HUES6 (cell line): ENCODE measurements around the gene ARF6.

ENCODE experiments used
- H3K27ac ChIP-seq: 2 replicates; pipeline ENCODE4 v1.7.0; 2013; ENCODE audit warnings: low read depth, mild to moderate bottlenecking, low read length, inconsistent platforms
- H3K27me3 ChIP-seq: 2 replicates; pipeline ENCODE4 v1.6.1; 2013; ENCODE audit warnings: low read length; ENCODE audit not compliant: control insufficient read depth, insufficient read depth
- H3K36me3 ChIP-seq: 2 replicates; pipeline ENCODE4 v1.6.1; 2013; ENCODE audit warnings: low read length; ENCODE audit not compliant: control insufficient read depth, insufficient read depth
- H3K4me1 ChIP-seq: 2 replicates; pipeline ENCODE4 v1.6.1; 2013; ENCODE audit warnings: low read length; ENCODE audit not compliant: control insufficient read depth, insufficient read depth
- H3K4me3 ChIP-seq: 2 replicates; pipeline ENCODE4 v1.5.1; 2013; ENCODE audit warnings: low read depth, low read length
- H3K9ac ChIP-seq: one replicate; pipeline ENCODE4 v1.6.1; 2013; ENCODE audit warnings: mild to moderate bottlenecking, low read length
- H3K9me3 ChIP-seq: 2 replicates; pipeline ENCODE4 v1.6.1; 2013; ENCODE audit warnings: low read depth, low read length; ENCODE audit not compliant: control insufficient read depth, insufficient read depth

ARF6 gene

GRCh38 chr14:49909016-49909415 lies 16.1 kb downstream of the ARF6 start:
- no peak overlapping the region for H3K4me3 ChIP-seq
- peaks cover 5% of the 10 kb centered on the region for H3K4me1 ChIP-seq
- no peak overlapping the region for H3K9ac ChIP-seq
- no peaks in the 10 kb centered on the region for H3K36me3 ChIP-seq
- H3K9me3 ChIP-seq: no peaks in the 10 kb centered on the region
- no peaks in the 10 kb centered on the region for H3K27me3 ChIP-seq
- H3K27ac ChIP-seq: no peak overlapping the region

- Histone ChIP-seq H3K9ac (no peak overlapping the region), H3K4me1 (no peaks in the 10 kb centered on the region), H3K27ac (no peak overlapping the region), H3K36me3 (no peaks in the 10 kb centered on the region), H3K4me3 (no peak overlapping the region), H3K9me3 (no peaks in the 10 kb centered on the region), H3K27me3 (no peaks in the 10 kb centered on the region)
These were observed 22.2 kb downstream of the ARF6 start for GRCh38 chr14:49915085-49915484.

- no peaks in the 10 kb centered on the region for H3K4me1 ChIP-seq
- no peaks in the 10 kb centered on the region for H3K27me3 ChIP-seq
- H3K9me3 ChIP-seq: no peaks in the 10 kb centered on the region
- H3K27ac ChIP-seq: no peak overlapping the region
- no peak overlapping the region for H3K4me3 ChIP-seq
- H3K9ac ChIP-seq: no peak overlapping the region
- no peaks in the 10 kb centered on the region for H3K36me3 ChIP-seq
These were observed 25.8 kb downstream of the ARF6 start for GRCh38 chr14:49918706-49919105.

DNA sequence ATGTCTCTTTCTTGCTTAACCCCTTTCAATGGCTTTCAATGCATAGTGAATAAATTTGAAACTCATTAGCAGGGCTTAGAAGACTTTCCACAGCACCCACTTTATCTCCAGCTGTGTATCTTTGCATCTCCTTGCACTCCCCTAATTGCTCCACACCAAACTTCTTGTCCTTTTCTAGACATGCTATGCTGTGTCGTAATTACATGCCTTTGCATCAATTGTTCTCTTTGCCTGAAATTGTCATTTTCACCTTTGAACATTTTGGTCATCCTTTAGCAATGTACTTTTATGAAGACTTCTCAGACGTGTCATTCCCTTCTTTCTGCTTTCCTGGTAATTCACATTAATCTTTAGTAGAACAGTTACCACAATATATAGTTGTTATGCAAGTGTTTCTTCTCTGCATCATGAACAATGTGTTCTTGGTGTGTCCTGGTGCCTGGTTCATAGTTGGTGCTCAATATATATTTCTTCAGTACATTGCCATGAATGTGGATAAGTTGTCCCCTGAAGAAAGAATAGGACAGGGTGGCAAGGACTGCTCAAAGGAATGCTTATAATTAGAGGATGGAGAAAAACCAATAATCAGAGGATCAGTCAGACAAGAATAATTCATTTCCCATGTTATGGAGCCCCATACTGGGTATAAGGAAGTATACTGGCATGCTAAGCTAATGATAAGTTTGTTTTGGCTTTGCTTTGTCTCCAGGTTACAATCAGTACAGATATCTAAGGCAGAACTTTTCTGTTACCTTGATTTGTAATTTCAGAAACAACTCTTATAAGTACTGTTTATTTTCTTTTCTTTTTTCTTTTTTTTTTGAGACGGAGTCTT lies 27.2 kb downstream of the ARF6 start:
- H3K9ac ChIP-seq: no peak overlapping the region
- no peak overlapping the region for H3K27ac ChIP-seq
- H3K4me1 ChIP-seq: no peaks in the 10 kb centered on the region
- no peaks in the 10 kb centered on the region for H3K27me3 ChIP-seq
- no peaks in the 10 kb centered on the region for H3K36me3 ChIP-seq
- H3K4me3 ChIP-seq: no peak overlapping the region
- H3K9me3 ChIP-seq: no peaks in the 10 kb centered on the region

GRCh38 chr14:49920935-49921334 lies 28.1 kb downstream of the ARF6 start:
- H3K27ac ChIP-seq: no peak overlapping the region
- no peak overlapping the region for H3K4me3 ChIP-seq
- no peaks in the 10 kb centered on the region for H3K4me1 ChIP-seq
- H3K9ac ChIP-seq: no peak overlapping the region
- H3K36me3 ChIP-seq: no peaks in the 10 kb centered on the region
- H3K27me3 ChIP-seq: no peaks in the 10 kb centered on the region
- no peaks in the 10 kb centered on the region for H3K9me3 ChIP-seq

DNA sequence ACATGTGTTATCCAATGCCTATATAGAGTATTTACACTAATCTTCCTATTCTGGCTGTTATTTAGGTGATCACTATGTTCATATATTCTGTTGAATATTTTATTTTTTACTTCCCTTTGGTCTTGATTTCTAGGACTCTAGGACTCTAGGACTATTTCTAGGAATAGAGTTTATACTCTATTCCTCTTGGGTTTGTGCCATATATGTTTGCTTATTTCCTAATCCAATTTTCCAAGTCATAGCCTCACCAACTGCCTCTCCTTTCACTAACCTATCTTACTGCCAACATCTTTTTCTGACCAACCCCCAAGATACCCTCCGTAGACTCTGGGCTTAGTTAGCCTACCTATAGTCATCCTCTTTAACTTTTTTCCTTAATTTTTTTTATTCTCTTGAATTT lies 28.5 kb downstream of the ARF6 start:
- Histone ChIP-seq H3K9ac (no peak overlapping the region), H3K9me3 (no peaks in the 10 kb centered on the region), H3K4me3 (no peak overlapping the region), H3K4me1 (no peaks in the 10 kb centered on the region), H3K27me3 (no peaks in the 10 kb centered on the region), H3K36me3 (no peaks in the 10 kb centered on the region), H3K27ac (no peak overlapping the region)

DNA sequence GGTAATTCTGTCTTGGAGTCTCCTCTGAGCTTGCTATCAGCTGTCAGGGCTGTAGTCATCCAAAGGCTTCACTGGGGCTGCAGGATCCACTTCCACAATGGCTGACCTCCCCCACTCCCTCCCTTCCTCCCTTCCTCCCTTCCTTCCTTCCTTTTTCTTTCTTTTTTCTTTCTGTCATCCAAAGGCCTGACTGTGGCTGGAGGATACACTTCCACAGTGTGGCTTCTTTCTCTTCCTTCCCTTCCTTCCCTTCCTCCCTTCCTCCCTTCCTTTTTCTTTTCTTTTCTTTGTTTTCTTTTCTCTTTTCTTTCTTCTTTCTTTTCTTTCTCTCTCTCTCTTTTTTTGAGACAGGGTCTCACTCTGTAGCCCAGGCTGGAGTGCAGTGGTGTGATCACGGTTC lies 30.6 kb downstream of the ARF6 start:
- no peak overlapping the region for H3K4me3 ChIP-seq
- H3K36me3 ChIP-seq: no peaks in the 10 kb centered on the region
- no peak overlapping the region for H3K27ac ChIP-seq
- no peaks in the 10 kb centered on the region for H3K27me3 ChIP-seq
- H3K9me3 ChIP-seq: no peaks in the 10 kb centered on the region
- H3K4me1 ChIP-seq: no peaks in the 10 kb centered on the region
- no peak overlapping the region for H3K9ac ChIP-seq

- Histone ChIP-seq H3K4me3 (no peak overlapping the region), H3K4me1 (no peaks in the 10 kb centered on the region), H3K27ac (no peak overlapping the region), H3K9me3 (no peaks in the 10 kb centered on the region), H3K9ac (no peak overlapping the region), H3K36me3 (no peaks in the 10 kb centered on the region), H3K27me3 (no peaks in the 10 kb centered on the region)
These were observed 31.0 kb downstream of the ARF6 start for GRCh38 chr14:49923881-49924280.

DNA sequence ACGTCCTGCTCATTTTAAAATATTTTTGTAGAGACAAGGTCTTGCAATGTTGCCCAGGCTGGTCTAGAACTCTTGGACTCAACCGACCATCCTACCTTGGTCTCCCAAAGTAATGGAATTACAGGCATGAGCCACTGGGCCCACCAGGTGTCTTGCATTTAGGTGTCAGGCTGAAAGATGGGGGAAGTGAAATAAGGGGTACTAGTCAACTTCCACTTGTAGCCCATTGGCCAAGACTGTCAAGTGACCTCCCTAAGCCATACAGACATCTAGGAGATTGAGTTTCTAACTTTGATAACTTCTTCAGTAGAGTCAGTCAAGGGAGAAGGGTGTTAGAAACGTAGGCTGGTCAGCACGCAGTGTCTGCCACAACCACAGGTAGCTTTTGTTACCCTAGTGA lies 32.0 kb downstream of the ARF6 start:
- no peaks in the 10 kb centered on the region for H3K9me3 ChIP-seq
- no peaks in the 10 kb centered on the region for H3K27me3 ChIP-seq
- no peak overlapping the region for H3K4me3 ChIP-seq

GRCh38 chr14:49926803-49927202 lies 33.9 kb downstream of the ARF6 start:
- H3K27me3 ChIP-seq: no peaks in the 10 kb centered on the region
- H3K36me3 ChIP-seq: no peaks in the 10 kb centered on the region
- H3K9me3 ChIP-seq: no peaks in the 10 kb centered on the region
- no peak overlapping the region for H3K9ac ChIP-seq
- no peaks in the 10 kb centered on the region for H3K4me1 ChIP-seq
- no peak overlapping the region for H3K27ac ChIP-seq
- no peak overlapping the region for H3K4me3 ChIP-seq

More for the DNA sequence above, 32.0 kb downstream of the ARF6 start:
- H3K27ac ChIP-seq: no peak overlapping the region
- no peak overlapping the region for H3K9ac ChIP-seq
- no peaks in the 10 kb centered on the region for H3K36me3 ChIP-seq
- no peaks in the 10 kb centered on the region for H3K4me1 ChIP-seq

GRCh38 chr14:49928015-49928414 lies 35.1 kb downstream of the ARF6 start:
- H3K27me3 ChIP-seq: no peaks in the 10 kb centered on the region
- no peaks in the 10 kb centered on the region for H3K36me3 ChIP-seq
- H3K27ac ChIP-seq: no peak overlapping the region
- H3K9ac ChIP-seq: no peak overlapping the region
- H3K9me3 ChIP-seq: 0 out of 2 replicates have a peak, but pooled peaks cover under 1% of the 10 kb centered on the region
- H3K4me1 ChIP-seq: no peaks in the 10 kb centered on the region
- H3K4me3 ChIP-seq: no peak overlapping the region
